GM21825 (cell line): ENCODE results near the gene CACNA2D3.

Experiments used
- ATAC-seq: cut with Tn5 transposase; IDR thresholded peaks from one replicate; pipeline ENCODE4 v1.9.1; 2021; ENCODE audit warnings: mild to moderate bottlenecking, moderate library complexity; ENCODE audit not compliant: unreplicated experiment

CACNA2D3 gene

DNA sequence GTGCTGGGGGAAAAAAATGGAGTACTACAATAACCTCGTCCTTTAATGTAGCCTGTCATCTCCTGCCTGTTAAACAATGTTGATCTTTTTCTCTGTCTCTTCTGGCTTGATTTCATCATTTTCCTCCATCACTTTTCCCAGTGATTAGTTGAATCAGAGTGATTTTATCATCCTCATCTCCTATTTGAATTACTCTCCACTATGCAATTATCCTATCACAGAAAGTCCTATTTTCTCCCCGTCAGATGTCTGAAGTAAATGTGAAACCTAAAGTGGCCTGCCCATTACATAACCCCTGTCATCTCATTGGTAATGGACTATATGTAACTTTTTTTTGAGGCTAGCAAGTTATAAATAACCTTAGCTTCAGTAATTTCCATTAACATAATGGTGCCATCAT, 201.8 kb downstream of the CACNA2D3 start:
- no peak for ATAC-seq

DNA sequence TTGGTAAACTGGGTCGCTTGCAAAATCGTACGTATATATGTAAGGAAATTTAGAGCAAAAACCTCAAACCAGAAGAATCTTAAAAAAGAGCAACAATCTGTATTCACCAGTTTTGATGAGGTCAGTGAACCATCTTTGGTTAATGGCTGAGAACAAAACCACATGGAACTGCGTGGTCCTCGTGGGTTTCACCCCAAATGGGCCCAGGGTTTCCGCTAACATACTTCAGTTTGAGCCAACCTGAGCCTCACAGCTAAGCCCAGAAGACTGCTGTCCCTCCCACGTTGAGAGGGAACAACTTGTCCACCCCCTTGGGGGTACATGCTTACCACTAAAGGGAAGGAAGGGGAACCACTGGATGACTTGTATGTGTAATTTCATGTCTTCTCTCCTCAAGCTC, 204.6 kb downstream of the CACNA2D3 start:
- no peak for ATAC-seq

DNA sequence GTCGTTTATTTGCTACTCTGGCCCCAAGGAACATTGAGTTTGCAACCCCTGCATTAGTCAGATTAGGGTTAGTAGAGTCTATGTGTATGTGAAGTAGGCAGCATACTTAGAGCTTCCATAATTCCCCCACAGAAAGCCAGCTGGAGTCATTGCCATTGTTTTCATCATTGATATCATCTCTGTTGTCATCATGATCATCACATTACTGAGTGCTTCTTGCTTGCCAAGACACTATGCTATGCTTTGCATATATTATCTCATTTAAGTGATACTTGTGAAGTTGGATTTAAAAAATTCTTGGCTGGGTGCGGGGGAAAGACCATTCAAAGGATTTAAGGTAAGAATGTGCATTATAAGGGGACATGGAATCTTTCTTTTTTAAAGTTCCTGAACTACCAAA, 209.0 kb downstream of the CACNA2D3 start:
- no peak for ATAC-seq

DNA sequence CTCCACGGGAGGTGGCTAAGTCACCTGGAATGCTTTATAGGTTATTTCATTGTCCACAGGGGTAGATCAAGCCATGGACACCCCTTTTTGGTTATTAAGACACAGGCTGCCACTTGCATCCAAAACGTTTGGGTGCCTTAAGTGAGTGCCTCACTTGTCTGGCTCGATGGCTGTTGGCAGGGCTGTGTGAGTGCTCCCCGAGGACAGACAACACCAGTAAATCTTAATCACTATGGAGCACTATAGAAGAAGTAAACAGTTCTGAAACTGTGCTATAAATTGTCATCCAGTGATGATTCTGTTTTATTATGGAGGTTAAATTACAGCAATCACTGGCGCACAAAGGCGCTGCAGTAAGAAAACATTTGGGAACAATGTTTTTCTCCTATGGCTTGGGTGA, 215.5 kb downstream of the CACNA2D3 start:
- no peak for ATAC-seq

DNA sequence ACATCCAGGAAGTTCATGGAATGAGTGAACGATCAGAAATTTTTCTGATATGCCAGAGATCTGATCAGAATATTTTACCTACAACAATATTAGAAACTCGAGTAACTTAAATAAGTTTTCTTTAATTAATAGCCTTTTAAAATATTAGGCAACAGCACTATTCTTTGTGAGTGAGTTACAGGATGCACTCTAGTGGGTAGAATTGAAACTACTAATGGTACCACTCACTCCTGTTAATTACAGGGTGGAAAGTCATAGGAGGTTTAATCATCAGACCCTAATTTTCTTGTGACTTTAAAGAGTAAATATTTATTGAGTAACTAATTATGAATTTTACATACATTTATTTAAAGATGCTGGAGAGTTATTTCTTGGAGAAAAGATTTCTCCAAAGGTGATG, 217.3 kb downstream of the CACNA2D3 start:
- ATAC-seq: no peak

DNA sequence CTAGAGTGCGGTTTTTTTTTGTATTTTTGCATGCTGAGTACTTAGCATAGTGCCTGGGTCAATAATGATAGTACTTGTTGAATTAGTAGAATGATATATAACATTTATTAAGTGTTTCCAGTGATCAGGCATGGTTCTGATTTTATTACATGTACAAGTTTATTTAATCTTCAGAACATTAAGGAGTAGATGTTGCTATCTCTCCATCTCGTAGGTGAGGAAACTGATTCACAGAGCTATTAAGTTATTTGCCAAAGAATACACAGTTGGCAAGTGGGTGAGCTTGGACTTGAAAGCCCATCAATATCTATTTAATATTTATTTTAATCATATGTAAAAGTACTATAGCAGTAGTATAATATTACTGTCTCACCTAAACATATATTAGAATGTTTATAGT, 219.5 kb downstream of the CACNA2D3 start:
- no peak for ATAC-seq

DNA sequence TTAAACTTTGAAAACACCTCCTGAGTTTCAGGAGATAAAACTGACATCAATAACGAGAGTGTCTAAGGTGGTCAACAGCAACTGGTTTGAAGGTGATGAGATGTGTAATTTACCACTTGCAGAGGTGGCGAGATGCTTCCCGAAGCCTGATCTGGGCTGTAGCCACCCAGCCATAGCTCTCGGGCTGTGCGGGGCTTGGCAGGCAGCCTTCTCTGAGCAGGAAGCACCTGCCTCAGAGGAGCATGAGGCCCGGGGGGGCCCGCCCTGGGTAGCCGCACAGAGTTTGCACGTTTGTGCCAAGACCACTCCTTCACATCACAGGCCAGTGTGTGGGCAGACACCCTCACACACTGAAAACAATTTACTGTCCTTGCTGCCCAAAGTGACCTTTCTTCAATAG, 220.3 kb downstream of the CACNA2D3 start:
- no peak for ATAC-seq

DNA sequence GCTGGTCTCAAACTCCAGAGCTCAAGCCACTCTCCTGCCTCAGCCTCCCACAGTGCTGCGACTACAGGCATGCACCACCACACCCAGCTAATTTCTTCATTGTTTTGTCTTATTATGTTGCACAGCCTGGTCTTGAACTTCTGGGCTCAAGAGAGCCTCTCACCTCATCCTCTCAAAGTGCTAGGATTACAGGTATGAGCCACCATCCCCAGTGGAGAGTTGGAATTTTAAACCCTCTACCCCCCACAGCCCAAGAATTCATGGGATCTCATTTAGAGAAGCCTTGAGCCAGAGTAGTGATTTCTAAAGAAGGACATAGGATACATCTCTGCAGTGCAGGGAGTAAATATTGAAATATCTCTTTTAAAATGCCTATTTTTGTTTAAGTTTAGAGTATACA, 221.1 kb downstream of the CACNA2D3 start:
- no peak for ATAC-seq

DNA sequence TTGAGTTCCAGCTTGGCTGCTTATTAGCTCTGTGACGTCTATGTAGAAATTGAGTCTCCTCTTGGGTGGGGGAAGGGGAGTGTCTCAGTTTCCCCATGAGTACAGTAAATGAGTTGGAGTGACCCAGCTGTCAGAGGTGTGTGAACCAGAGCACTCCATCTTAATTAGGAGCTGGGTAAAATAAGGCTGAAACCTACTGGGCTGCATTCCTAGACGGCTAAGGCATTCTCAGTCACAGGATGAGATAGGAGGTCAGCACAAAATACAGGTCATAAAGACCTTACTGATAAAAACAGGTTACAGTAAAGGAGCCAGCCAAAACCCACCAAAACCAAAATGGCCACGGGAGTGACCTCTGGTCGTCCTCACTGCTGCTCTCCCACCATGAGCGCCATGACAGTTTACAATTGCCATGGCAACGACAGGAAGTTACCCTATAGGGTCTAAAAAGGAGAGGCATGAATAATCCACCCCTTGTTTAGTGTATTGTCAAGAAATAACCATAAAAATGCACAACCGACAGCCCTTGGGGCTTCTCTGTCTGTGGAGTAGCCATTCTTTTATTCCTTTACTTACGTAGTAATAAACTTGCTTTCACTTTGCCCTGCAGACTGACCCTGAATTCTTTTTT, 222.4 kb downstream of the CACNA2D3 start:
- no peak for ATAC-seq

DNA sequence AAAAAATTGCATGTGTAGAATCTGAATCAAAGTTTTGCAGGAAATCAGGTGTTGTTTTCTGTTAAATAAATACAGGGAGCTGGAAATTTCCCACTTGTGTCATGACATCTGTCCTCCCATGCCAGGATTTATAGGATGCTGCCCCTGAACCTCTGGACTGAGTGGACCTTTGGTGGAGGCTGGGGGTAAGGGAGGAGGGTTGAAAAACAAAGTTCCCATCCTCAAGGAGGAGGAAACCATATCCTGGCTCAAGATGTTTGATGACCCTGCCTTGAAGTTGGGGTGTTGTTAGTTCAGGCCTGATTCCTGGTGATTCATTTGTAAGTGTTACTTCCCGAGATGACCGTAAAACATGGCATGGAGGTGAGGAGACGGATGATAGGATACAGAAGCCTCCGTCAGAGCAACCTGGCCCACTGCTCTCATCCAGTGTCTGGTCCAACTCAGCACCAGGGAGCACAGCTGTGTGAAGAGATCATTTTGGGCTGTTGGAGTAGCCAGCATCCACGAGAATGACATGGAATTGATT, 223.6 kb downstream of the CACNA2D3 start:
- no peak for ATAC-seq

DNA sequence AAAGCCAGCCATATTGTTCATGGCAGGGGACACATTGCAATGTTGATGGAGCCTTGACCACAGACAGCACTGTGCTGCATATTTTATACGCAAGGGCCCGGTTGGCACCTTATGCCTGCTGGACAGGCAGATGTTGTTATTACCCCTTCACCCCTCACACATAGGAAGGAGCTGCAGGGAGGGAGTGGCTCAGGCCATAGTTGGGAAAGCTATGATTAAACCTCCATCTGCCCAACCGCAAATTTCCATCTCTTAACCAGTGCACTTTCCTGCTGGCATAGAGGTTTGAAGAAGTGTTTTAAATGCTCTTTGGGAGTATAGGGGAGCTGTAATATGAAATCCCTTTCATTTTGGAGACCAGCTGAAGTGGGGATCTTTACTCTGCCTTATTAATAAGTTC, 224.7 kb downstream of the CACNA2D3 start:
- ATAC-seq: no peak

DNA sequence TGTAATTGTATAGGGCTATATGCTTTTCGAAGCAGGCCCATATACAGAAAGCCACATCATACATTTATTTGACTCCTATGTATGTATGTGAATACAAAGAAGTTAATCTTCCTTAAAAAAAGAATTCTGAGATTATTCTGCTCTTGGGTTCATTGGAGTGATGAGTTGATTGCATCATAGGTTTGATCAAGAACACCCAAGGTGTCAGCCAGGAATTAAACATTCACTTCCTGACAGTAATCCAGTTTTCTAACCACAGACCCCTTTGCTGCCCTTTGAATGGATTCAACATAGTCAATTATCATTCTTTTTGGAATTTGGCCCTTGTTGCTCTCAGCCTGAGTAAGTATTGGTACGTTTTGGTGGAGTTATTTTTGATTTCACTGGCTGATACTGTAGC, 225.6 kb downstream of the CACNA2D3 start:
- ATAC-seq: no peak

DNA sequence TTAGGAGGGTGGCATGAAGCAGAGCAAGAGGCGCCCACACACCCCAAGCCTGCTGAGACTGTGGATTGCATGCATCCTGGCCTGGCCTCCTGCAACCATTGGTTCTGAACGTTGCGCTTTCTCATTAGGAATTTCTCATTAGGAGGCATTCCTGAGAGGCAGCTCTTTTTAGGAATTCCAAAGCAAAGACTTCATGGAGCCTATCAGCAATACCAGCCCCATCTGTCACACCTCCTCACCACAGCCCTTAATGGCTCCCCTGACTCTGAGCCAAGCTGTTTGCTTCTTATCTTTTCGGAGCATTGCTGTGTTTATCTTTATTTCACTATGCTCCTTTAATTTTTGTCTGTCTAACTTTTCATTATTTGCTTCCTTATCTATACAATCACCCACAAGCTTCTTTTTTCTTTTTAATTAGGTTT, 226.9 kb downstream of the CACNA2D3 start:
- ATAC-seq: no peak

DNA sequence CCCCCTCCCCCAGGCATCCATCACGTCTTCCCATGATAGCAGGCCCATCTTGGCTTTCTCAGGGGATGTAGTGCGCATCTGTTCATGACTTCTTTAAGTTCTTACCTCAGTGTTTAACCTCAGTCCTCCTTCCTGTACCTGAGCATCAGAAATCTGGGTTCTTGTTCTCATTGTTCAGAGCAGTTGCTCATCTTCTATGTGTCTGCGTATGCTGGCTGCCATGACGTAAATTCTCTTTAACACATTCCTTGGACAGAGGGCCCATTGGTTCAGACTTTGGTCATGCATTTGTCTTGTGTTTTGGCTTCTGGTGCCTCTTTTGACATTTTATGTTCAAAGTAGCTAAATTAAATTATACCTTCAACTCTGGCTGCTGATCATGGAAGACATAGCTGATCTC, 227.3 kb downstream of the CACNA2D3 start:
- no peak for ATAC-seq

DNA sequence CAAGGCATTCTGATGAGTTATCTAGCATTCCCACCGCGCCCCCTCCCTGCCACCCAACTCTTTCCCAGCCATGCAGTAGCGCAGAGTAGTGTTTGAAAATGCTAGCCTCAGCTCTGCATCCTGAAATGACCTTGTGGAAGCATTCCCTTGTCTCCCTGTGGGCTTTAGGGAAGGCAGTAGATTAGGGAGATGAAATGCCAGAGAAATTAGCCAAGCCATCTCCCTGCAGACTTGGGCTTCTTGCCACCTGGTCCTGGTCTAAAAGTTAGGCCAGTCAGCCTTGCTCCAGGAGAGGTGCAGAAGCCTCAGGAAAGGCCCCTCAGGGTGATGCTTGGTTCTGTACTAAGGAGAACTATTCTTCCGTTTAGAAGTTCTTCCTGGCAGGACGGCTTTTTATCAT, 231.2 kb downstream of the CACNA2D3 start:
- ATAC-seq: no peak

DNA sequence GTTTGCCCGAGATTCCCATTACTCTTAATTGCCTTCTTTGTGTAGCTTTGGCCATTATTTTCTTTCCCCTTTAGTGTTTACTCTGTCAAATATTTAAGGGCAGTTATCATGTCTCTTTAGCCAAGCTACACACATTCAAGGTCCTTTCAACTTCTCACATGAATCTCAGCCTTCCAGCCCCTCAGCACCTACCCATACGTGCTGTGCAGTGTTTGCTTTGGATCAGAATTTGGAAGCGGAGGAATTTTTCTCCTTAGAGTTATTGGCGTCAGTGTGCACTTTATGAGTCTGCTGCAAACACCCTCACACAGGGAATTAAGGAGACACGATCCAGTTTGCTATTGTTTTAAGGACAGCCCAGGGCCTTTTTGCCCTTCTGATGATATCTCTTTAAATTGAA, 231.6 kb downstream of the CACNA2D3 start:
- ATAC-seq: no peak

DNA sequence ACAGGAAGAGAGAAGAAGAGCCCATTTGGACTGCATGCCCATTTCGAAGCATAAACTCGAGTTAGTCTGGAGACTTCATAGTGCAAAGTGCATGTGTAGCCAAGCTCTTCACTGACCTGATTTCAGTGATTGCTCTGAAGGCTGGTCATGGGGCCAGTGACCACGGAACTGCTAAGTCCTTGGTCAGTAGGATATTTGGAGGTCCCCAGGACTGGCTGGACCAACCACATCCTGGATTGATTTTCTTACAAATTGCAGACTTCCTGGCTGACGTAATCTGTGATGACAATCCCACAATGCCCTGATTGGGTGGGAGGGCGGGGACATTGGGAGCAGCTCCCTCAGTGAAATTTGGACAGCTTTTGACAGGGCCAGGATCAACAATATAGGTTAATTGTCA, 233.4 kb downstream of the CACNA2D3 start:
- ATAC-seq: no peak

DNA sequence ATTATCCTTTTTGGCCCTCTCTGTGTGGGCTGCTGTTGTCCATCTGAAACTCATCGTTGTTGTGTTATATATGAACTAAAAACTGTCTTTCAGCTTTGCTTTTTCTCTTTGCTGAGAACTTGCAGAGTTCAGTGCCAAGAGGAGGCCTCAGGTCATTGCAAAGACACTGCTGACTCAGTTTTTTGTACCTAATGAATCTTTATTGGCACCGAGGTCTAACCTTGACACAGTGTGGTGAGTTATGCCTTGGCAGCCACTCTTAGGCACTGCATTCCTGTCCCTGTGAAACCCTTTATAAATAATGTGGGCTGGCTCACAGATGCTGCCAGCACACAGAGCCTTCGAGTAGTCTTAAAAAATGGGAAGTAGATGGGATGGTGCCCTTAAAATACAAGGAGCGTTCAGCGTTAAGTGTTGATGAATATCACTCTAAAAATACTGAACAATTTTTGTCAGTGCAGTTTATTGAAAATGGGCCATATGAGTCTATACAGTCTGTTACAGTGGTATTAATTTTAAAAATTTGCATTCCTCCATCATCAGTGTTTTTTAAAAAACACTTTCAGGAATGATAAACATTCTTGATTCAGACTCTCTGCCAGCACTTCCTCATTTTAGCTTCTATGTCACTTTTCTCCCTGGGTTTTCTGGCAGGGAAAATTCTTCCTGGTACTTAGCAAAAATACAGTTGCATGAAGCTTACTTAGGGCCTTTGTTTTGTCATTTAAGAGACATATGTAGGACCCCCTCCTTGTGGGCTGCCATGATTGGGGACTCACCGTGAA, 234.1 kb downstream of the CACNA2D3 start:
- no peak for ATAC-seq

DNA sequence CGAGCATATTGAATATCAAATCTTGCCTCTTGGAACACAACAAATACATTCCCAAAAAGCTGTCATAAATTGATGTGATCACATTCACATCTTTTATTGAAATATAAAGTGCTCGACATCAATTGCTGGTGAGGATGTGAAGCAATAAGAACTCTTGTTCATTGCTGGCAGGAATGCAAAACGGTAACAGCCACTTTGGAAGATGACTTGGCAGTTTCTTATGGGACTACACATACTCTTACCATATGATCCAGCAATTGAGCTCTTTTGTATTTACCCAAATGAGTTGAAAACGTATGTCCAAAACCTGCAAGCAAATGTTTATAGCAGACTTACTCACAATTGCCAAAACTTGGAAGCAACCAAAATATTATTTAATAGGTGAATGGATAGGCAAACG, 234.9 kb downstream of the CACNA2D3 start:
- no peak for ATAC-seq

DNA sequence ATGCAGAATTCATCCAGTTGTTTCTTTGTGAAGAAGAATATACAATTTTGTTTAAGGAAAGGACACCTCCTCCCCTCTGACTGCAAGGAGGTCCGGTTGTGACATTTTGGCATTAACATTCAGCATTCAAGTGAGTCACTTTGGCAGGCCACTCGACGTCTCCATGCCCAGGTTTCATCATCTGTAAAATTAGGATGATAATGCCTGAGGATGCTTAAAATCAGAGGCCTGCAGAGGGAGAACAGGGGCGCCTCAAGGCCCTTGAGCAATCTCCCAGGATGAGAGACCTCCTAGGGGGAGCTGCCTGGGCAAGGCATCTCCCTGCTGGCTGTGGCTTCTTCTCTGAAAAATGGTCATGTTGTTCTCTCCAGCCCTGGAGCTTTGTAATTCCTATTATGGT, 236.0 kb downstream of the CACNA2D3 start:
- no peak for ATAC-seq

DNA sequence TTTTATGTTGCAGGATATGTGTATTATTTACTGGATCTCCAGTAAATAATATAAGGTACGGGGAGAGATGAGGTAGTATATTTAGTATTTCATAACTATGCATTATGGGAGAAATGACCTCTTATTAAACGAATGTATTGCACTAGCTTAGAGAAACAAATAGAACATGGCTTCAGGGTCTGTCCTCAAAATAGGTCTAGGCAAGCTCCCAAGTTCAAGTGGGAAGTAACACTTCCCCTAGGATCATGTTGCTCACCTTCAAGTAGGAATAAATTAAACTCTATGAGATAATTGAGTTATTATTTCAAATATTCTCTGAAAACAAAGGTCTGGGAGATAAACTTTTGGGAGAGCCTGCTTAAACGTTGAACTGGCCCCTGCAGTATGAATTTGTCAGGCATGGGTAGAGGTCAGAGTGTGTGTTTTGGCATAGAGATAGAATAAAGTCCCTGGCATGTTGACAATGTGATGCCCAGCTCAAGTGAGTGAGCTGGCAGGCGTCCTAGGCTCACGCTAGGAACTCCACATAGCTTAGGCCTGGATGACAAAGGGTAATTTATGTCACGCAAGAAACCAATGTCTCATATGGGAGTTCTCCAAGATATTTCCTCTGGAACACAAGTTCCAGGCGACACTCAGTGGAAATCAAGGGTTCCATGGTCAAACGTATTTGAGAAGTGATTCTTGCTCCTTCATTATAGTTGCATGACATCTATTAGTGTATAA, 236.8 kb downstream of the CACNA2D3 start:
- no peak for ATAC-seq

DNA sequence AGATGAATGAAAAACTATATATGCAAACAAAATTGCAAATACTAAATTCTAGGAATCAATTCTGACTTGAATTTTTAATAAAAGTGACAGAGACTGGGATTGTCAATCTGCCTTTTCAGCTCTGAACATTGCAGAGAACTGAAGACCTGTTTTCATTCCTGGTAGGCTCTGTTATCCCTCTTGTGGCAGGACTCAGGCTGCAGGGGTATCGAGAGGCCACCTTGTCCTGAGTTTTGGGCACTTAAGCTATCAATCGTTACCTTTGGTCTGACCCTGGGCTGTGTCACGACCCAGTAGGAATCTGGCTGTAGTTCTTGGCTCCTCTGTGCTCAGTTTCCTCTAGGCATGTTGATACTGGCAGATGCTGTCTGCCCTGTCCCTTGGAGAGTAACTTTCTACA, 238.0 kb downstream of the CACNA2D3 start:
- no peak for ATAC-seq
